GM18505 (cell line): ENCODE results near the gene DYNLRB2.

Experiments
- ATAC-seq: cut with Tn5 transposase; IDR thresholded peaks from one replicate; pipeline ENCODE4 v1.9.1; 2021; ENCODE audit not compliant: unreplicated experiment
- POLR2A ChIP-seq: IDR thresholded peaks from 4 replicates; pipeline ENCODE4 v1.6.1; 2011; ENCODE audit warnings: borderline replicate concordance; ENCODE audit not compliant: insufficient read depth, insufficient read length; ENCODE audit errors: extremely low read depth

Gene DYNLRB2

GRCh38 chr16:80592273-80592672 is 51.5 kb downstream of the DYNLRB2 start:
- TF ChIP-seq POLR2A: no peak
- no peak for ATAC-seq

GRCh38 chr16:80594756-80595155 is 54.0 kb downstream of the DYNLRB2 start:
- ATAC-seq: no peak
- TF ChIP-seq POLR2A: no peak

- TF ChIP-seq POLR2A: no peak
- ATAC-seq: no peak
Measured at GRCh38 chr16:80596507-80597207, 55.9 kb downstream of the DYNLRB2 start.

GRCh38 chr16:80599466-80599865 is 58.7 kb downstream of the DYNLRB2 start:
- no peak for TF ChIP-seq POLR2A
- no peak for ATAC-seq
